ENCODE data around the gene SLC9A9.

DNA sequence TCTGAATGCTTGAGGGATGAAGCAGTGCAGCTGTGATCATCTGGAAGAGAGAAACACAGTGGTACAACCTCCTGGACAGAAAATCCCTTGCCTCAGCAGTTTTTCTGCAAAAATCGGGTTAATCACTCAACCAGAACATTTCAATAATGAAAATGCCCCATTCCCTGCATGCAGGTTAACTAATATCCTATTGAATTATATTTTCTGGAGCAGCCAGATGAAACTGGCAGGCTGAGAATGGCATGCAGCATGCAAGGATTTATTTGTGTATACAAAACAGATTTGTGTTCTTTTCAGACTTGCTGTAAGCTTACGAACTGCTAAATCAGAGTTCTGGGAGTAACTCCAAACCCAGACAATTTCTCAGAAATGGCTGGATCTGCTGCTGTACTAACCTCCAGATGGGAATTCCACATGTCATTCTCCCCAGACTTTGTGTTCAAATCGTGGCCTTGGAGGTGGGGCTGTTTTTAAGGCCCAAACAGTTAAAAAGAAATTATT lies 39.1 kb downstream of the SLC9A9 start:
- TF ChIP-seq, protein P1, sequence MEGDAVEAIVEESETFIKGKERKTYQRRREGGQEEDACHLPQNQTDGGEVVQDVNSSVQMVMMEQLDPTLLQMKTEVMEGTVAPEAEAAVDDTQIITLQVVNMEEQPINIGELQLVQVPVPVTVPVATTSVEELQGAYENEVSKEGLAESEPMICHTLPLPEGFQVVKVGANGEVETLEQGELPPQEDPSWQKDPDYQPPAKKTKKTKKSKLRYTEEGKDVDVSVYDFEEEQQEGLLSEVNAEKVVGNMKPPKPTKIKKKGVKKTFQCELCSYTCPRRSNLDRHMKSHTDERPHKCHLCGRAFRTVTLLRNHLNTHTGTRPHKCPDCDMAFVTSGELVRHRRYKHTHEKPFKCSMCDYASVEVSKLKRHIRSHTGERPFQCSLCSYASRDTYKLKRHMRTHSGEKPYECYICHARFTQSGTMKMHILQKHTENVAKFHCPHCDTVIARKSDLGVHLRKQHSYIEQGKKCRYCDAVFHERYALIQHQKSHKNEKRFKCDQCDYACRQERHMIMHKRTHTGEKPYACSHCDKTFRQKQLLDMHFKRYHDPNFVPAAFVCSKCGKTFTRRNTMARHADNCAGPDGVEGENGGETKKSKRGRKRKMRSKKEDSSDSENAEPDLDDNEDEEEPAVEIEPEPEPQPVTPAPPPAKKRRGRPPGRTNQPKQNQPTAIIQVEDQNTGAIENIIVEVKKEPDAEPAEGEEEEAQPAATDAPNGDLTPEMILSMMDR (IDR thresholded peaks at IDR 0.05 in 4 of 5, conservative IDR thresholded peaks at IDR 0.05 in 1 of 5) = no peak
- no peak for TF ChIP-seq POLR2A (IDR thresholded peaks at IDR 0.05)
